HG03460 (cell line): ENCODE results near the gene TMEM147.

Experiments used
- ATAC-seq: cut with Tn5 transposase; IDR thresholded peaks from one replicate; pipeline ENCODE4 v1.9.1; 2021; ENCODE audit not compliant: unreplicated experiment

Gene TMEM147

DNA sequence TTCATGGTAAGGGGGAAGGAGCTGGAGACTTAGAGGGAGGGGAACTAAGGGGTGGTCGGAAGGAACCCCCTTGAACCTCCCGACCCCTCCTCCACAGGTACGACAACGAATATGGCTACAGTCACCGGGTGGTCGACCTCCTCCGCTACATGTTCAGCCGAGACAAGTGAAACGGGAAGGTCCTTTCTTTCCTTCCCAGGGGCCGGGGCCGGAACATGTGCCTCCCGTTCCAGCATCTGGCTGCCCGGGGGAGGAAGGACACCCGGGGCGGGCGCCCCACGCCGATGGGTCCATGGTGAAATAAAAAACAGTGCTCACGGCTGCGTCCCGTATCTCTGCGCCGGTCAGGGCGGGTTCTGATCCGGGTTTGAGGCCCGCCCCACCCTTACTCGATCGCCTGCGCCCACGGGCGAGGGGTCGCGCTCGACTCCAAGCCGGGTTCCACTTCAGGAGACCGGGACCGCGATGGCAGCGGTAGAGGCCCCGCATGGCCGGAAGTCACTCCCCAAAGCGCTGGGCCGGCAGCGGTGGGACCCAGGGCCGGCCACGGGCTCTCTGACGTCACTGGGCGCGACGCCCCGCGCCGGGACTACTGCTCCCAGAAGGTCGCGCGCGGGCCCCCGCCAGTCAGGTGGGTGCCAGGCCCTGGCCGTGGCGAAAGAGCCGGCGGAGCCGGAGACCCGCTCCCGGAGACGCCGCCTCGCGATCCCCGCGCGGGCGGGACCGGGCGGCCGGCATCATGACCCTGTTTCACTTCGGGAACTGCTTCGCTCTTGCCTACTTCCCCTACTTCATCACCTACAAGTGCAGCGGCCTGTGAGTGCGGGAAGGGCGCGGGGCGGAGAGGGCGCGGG is at the start of gene TMEM147:
Gene TMEM147, plus strand, starts transcription at position 626 of the 854 bp plus-strand sequence. Its CDS starts 114 bp downstream, at position 740.
- ATAC-seq = peak; percentile 73

GRCh38 chr19:35497406-35497805 is 48.0 kb upstream of the TMEM147 start:
- ATAC-seq = no peak

DNA sequence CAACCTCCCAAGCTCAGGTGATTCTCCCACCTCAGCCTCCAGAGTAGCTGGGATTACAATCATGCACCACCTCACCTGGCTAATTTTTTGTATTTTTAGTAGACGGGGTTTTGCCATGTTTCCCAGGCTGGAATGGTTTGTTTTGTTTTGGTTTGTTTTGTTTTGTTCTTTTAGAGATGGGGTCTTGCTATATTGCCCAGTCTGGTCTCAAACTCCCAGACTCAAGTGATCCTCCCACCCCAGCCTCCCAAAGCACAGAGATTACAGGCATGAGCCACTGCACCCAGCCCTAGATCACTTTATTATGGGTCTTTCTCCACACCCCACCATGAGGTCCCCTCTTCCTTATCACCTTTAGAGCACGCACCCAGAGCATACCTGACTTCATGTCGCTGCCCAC is 47.2 kb upstream of the TMEM147 start:
- no peak for ATAC-seq

DNA sequence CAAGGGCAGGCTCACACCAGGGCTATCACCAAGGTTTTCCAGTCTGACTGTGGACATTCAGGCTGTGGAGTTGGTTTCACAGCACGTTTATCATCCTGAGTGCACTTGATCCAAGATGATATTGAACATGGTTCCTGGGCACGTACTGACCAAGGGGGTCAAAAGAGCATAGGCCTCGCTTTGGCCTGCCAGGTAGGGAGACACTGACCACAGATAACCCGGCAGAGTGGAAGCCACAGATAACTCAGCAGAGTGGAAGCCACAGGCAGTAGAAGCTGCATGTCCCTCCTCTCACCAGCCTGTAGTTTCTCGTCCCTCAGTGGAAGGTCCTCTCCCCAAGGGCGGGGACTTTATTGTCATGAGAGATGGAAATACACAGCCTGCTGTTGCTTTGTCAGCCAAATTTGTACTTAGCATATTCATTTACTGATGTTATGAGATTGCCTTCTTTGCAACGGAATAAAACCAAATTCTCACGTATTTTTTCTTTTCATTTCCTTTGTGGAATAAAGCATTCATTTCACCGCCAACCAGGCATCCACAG is 46.4 kb upstream of the TMEM147 start:
- ATAC-seq = no peak

DNA sequence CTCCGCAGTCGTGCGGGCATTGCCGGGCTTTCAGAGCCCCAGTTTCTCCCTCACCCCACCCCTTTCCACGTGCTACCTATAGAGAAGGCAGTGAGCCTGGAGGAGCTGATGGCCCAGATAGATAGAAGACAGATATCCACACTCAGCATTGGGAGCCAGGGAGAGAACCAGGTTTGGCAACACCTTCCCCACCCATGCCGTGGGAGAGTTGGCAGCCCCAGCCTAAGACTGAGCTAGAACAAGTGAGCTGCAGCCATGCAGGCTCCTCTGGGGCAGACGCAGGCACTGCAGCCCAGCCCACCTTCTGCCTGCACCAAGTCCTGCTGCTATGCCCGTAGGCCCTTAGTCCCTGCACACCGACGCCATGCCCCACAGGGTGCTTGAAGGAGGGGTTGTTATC is 44.8 kb upstream of the TMEM147 start:
- no peak for ATAC-seq

- no peak for ATAC-seq
These were observed 43.7 kb upstream of the TMEM147 start for GRCh38 chr19:35501684-35502083.

DNA sequence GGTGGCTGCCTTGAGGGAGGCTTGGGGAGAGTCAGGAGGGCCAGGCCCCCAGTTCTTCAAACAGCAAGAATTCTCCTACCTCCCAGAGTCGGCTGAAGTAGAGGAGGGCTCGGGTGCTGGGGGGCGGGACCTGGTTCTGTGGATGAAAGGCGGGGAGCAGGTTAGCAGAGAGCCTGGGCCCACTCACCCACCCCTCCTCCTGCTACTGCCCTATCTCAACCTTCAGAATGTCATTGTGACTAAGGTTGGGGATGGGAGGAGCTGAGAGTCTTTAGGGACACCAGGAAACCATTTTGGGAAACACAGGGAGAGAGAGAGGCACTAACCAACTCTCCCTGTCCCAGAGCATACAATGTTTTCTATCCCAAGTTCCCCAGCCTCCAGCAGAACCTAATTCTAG is 42.7 kb upstream of the TMEM147 start:
- no peak for ATAC-seq

- ATAC-seq = no peak
These were observed 39.4 kb upstream of the TMEM147 start for GRCh38 chr19:35506011-35506410.

- no peak for ATAC-seq
These were observed 37.9 kb upstream of the TMEM147 start for GRCh38 chr19:35507561-35507960.

- no peak for ATAC-seq
These were observed 37.3 kb upstream of the TMEM147 start for GRCh38 chr19:35508129-35508528.

DNA sequence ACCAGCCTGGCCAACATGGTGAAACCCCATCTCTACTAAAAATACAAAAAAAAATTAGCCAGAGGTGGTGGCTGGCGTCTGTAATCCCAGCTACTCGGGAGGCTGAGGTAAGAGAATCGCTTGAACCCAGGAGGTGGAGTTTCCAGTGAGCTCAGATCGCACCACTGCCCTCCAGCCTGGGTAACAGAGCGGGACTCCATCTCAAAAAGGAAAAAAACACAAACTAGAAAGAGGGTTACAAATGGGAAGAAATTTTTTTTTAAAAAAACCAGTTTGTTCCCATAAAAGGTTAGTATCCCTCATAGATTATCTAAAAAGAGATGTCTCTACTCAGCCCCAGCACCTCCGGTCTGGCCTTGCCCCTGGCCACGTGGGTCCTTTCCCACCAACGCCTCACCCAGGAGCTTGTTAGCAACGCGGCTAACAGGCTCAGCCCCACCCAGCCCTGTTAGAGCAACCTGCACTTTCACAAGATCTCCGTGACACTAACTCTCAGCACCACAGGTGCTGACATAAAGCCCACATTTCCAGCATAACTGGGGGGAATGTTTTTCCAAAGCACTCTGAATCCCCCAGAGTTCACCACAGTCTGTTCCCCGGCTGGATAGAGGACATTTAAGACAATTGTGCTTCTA is 36.3 kb upstream of the TMEM147 start:
- no peak for ATAC-seq

GRCh38 chr19:35509861-35510625 is 35.4 kb upstream of the TMEM147 start:
- no peak for ATAC-seq

DNA sequence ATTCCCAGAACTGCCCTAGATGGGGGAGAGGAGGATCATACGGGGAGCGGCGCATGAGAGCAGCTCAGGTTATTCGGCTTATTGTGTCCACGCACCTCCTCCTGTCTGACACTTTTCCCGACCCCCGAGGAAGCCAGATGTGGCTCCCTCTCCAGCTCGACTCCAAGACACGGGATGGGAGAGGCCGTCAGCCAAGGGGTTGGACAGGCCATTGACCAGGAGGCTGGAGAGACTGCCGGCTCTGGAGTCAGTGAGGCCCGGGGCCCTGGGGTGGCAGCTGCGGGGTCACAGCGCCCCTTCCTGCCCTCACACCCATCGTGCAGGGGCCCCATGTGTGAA is 34.8 kb upstream of the TMEM147 start:
- ATAC-seq = no peak

DNA sequence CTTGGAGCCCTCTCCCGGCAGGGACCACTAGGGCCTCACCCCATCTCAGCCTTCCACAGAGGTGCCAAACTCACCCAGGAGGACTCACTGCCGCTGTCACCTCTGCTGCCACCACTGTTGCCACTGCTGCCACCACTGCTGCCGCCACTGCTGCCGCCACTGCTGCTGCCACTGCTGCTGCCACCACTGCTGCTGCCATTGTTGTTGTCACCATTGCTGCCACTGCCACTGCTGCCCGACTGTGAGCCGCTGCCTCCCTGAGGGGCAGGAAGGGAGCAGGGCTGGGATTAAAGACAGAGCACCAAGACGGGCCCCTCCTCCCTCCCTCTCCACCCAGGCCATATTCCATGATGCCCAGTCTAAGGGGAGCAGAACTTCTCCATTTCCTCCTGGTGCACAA is 34.1 kb upstream of the TMEM147 start:
- ATAC-seq = no peak

GRCh38 chr19:35512831-35513627 is 32.4 kb upstream of the TMEM147 start:
- ATAC-seq = no peak

DNA sequence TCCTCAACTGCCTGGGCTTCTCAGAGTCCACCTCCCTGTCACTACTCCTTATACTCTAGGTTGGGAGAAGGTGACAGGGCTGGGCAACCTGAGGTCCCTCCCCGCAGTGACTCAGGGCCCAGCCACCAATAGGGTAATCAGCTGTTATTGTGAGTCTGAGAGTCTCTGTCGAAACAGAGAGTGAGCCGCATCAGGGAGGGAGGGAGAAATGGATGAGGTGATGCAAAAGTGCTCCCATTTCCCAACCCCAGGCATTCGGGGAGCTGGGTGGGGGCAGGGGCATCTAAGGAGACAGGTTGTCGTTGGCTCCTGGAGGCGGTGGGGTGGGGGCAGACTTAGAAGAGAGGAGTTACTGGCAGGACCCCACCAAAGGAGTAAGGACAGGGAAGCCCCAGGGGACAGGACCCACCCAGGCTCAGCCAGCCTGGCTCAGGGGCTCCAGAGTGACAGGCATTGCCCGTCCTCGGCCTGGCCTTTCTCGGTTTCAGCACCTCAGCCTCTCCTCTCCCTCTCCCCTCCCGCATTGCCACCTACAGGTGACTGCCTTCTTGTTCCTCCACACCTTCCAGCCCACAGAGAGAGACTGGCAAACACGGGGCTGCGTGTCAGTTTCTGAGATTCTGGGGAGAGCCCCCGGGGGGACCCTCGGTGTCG is 31.7 kb upstream of the TMEM147 start, which contains the start of gene DMKN:
Gene DMKN, minus strand, starts transcription at position 22 of the 654 bp plus-strand sequence. CDS start 174 bp downstream, outside the sequence.
- ATAC-seq = no peak

DNA sequence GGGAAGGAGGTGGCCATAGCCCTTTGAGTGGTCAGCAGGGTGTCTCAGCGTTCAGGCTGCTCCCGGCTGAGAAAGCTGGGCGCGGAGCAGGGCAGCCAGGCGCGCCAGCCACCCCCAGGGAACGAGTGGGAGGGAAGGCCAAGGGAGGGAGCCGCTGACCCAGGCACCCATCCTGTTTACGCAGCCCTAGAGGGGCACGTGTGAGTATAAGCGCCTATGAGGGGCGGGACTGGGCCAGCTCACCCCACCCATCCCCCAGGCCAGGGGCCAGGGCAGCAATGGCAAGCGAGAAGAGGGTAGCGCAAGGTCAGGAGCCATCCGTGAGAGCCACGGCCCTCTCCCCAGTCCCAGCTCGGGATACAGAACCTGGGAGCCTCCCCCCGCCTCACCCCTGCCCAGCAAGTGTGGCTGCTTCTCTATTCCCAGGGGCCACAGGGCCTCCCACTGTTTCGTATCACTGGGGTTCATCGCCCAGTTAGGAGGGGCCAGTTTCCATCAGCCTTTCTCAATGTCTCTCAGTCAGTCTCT is 31.1 kb upstream of the TMEM147 start:
- no peak for ATAC-seq

DNA sequence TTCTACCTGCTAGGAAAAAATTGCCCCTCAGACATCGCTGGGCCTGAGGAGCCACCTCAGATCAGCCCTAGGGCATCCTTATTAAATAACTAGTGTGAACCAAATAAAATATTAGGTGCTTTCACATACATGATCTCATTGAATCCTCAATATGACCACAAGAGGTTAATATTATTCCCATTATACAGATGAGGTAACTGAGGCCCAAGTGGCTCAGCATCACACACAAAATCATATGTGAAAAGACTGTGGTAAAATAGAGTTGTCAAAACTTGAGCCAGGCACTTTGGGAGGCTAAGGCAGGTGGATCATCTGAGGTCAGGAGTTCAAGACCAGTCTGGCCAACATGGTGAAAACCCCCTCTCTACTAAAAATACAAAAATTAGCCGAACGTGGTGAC is 29.1 kb upstream of the TMEM147 start:
- no peak for ATAC-seq

- no peak for ATAC-seq
These were observed 28.1 kb upstream of the TMEM147 start for GRCh38 chr19:35517342-35517741.

DNA sequence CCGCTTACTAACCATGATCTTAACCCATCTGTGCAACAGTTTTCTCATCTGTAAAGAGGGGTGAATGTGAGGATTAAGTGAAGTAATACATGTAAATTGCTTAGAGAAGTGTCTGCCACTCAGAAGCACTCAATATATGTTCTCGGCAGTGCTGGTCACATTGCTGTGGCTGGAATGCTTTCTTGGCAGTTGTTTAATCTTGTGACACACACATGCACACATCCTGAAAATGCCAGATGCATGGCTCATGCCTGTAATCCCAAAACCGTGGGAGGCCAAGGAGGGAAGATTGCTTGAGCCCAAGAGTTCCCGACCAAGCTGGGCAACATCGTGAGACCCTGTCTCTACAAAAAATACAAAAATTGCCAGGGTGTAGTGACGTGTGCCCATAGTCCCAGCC is 27.1 kb upstream of the TMEM147 start:
- no peak for ATAC-seq
